Measurements from ENCODE around the gene TRMU. TPM values are rescaled to one million over a fixed set of nuclear protein-coding genes. Genes with fewer than 3 reads are reported as not detected.
"Not testable (repeated sequence)": the region's sequence is repeated elsewhere in the genome, so short reads cannot be mapped to it uniquely, and the experiment has no call there.

TRMU gene
- total and polyA plus RNA-seq, 10 donors: 23.7 to 59.6 (median 43.3) TPM

GRCh38 chr22:46392137-46392844, 56.8 kb downstream of the TRMU start:
- H3K4me1 ChIP-seq: no peaks in the 10 kb centered on the region
- peaks cover 0 to 6% (median 0%) of the 10 kb centered on the region in 6 donors for H3K36me3 ChIP-seq
- H3K27me3 ChIP-seq (replicated peaks in 1 of 7): no peaks in the 10 kb centered on the region
- no peaks in the 10 kb centered on the region for H3K9me3 ChIP-seq
- TF ChIP-seq POLR2AphosphoS5 (IDR thresholded peaks at IDR 0.05): no peak
- no peak for TF ChIP-seq POLR2A (IDR thresholded peaks at IDR 0.05)
- TF ChIP-seq CTCF (IDR thresholded peaks at IDR 0.05 in 8 of 11, conservative IDR thresholded peaks at IDR 0.05 in 3 of 11): no peak
- no peak for DNase-seq
- 84 to 95% (median 89%) methylated on average over 16 of the region's 16 CpGs for WGBS, 5 donors
- H3K27ac ChIP-seq: no peak overlapping the region
- H3K4me3 ChIP-seq: no peak overlapping the region
- intact Hi-C loops (cut with DNase I; ENCODE audit: low total_unique reads): no loop called here

GRCh38 chr22:46393873-46394272, 58.4 kb downstream of the TRMU start:
- TF ChIP-seq CTCF (IDR thresholded peaks at IDR 0.05 in 8 of 11, conservative IDR thresholded peaks at IDR 0.05 in 3 of 11): no peak
- no peak for TF ChIP-seq POLR2AphosphoS5 (IDR thresholded peaks at IDR 0.05)
- TF ChIP-seq POLR2A (IDR thresholded peaks at IDR 0.05): no peak
- Histone ChIP-seq H3K4me3 (no peak overlapping the region), H3K27ac (no peak overlapping the region), H3K9me3 (no peaks in the 10 kb centered on the region), H3K4me1 (no peaks in the 10 kb centered on the region), H3K36me3 (peaks cover 0 to 17% (median 0%) of the 10 kb centered on the region in 6 donors), H3K27me3 (replicated peaks in 1 of 7) (no peaks in the 10 kb centered on the region)
- WGBS, 5 donors: 64 to 77% (median 68%) methylated on average over 14 of the region's 14 CpGs
- intact Hi-C loops (cut with DNase I; ENCODE audit: low total_unique reads): no loop called here
- DNase-seq: no peak

- Histone ChIP-seq H3K36me3 (peaks cover 0 to 25% (median 0%) of the 10 kb centered on the region in 6 donors), H3K4me1 (no peaks in the 10 kb centered on the region), H3K27me3 (replicated peaks in 1 of 7) (no peaks in the 10 kb centered on the region), H3K9me3 (no peaks in the 10 kb centered on the region), H3K27ac (no peak overlapping the region), H3K4me3 (no peak overlapping the region)
- WGBS, 5 donors: 87 to 94% (median 92%) methylated on average over 7 to 14 of the region's 14 CpGs
- no peak for DNase-seq
- intact Hi-C loops (cut with DNase I; ENCODE audit: low total_unique reads): no loop called here
- no peak for TF ChIP-seq POLR2AphosphoS5 (IDR thresholded peaks at IDR 0.05)
- TF ChIP-seq CTCF (IDR thresholded peaks at IDR 0.05 in 8 of 11, conservative IDR thresholded peaks at IDR 0.05 in 3 of 11): no peak
- TF ChIP-seq POLR2A (IDR thresholded peaks at IDR 0.05): no peak
These were observed 59.1 kb downstream of the TRMU start for GRCh38 chr22:46394622-46395021.

GRCh38 chr22:46395145-46395544, 59.6 kb downstream of the TRMU start:
- H3K4me3 ChIP-seq: no peak overlapping the region
- WGBS, 5 donors: 92 to 96% (median 93%) methylated on average over 13 of the region's 13 CpGs
- H3K4me1 ChIP-seq: no peaks in the 10 kb centered on the region

GRCh38 chr22:46397049-46397448, 61.5 kb downstream of the TRMU start:
- DNase-seq; H3K27me3 ChIP-seq (replicated peaks in 1 of 7); H3K27ac ChIP-seq; H3K4me1 ChIP-seq; H3K9me3 ChIP-seq; intact Hi-C loops (cut with DNase I; ENCODE audit: low total_unique reads); H3K4me3 ChIP-seq: not testable (repeated sequence)
- 72 to 87% (median 80%) methylated on average over 5 of the region's 5 CpGs for whole genome bisulfite sequencing, 5 donors
- H3K36me3 ChIP-seq: peaks cover 0 to 25% (median 0%) of the 10 kb centered on the region in 6 donors

More at GRCh38 chr22:46395145-46395544, 59.6 kb downstream of the TRMU start:
- no peaks in the 10 kb centered on the region for H3K9me3 ChIP-seq
- DNase-seq: no peak
- intact Hi-C loops (cut with DNase I; ENCODE audit: low total_unique reads): no loop called here
- no peak overlapping the region for H3K27ac ChIP-seq
- H3K27me3 ChIP-seq (replicated peaks in 1 of 7): no peaks in the 10 kb centered on the region
- TF ChIP-seq POLR2A (IDR thresholded peaks at IDR 0.05): no peak
- no peak for TF ChIP-seq POLR2AphosphoS5 (IDR thresholded peaks at IDR 0.05)
- no peak for TF ChIP-seq CTCF (IDR thresholded peaks at IDR 0.05 in 8 of 11, conservative IDR thresholded peaks at IDR 0.05 in 3 of 11)
- peaks cover 0 to 25% (median 0%) of the 10 kb centered on the region in 6 donors for H3K36me3 ChIP-seq
